Mesodermal cell (in vitro differentiated cells): ENCODE data around the gene MIEN1.
A peak's percentile ranks its signal among the peaks of the same experiment; 100 is the strongest.
"Not testable (repeated sequence)": the region's sequence is repeated elsewhere in the genome, so short reads cannot be mapped to it uniquely, and the experiment has no call there.

Experiments used
- H3K27ac ChIP-seq: 2 replicates; pipeline ENCODE4 v1.7.0; 2013; ENCODE audit warnings: mild to moderate bottlenecking, low read depth, low read length, moderate library complexity; ENCODE audit not compliant: severe bottlenecking
- H3K36me3 ChIP-seq: 2 replicates; pipeline ENCODE4 v1.7.1; 2013; ENCODE audit warnings: mild to moderate bottlenecking, low read length, moderate library complexity; ENCODE audit not compliant: control insufficient read depth, insufficient read depth
- H3K4me1 ChIP-seq: one replicate; pipeline ENCODE4 v1.7.1; 2013; ENCODE audit warnings: mild to moderate bottlenecking, low read length; ENCODE audit not compliant: insufficient read depth, control insufficient read depth, poor library complexity, severe bottlenecking
- H3K4me3 ChIP-seq: 2 replicates; pipeline ENCODE4 v1.7.0; 2013; ENCODE audit warnings: low read length, control low read depth, mild to moderate bottlenecking; ENCODE audit not compliant: insufficient read depth, poor library complexity, severe bottlenecking; ENCODE audit errors: extremely low read depth
- H3K9me3 ChIP-seq: 2 replicates; pipeline ENCODE4 v1.7.1; 2013; ENCODE audit warnings: mild to moderate bottlenecking, low read length, moderate library complexity; ENCODE audit not compliant: control insufficient read depth
- WGBS, 2 experiments: methylation state at CpG; one replicate each; pipeline ENCODE4 v1.1.5; 2013; ENCODE audit warnings: missing lambda C conversion rate in 2 of 2; ENCODE audit not compliant: insufficient coverage in 2 of 2; 5-methylcytosine and 5-hydroxymethylcytosine counted together

Gene MIEN1

DNA sequence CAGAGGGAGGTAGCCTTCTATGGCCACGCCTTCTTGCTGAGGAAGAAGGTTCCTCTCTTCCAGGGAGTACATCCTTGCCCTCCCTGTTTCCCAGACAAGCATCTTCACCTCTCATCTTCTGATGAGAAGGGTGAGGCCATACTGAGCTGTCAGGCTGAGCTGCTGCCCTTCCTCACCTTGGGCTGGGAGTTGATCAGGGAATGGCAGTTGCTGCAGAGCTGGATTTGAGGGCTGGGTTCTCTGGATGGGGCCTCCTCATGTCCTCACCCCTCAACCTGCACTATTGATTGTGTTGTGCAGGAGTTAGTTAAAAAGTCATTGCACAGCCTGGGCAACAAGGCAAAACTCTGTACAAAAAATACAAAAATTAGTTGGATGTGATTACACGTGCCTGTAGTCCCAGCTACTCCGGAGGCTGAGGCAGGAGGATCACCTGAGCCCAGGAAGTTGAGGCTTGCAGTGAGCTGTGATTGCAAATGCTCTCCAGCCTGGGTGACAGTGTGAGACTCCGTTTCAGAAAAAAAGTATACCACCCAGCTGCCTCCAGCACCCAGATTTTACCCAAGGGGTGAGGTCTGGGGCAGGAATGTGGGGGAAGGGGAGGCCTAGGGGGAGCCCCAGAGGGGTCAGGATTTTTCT is 28.4 kb downstream of the MIEN1 start:
- Histone ChIP-seq H3K4me1 (peaks cover 14% of the 10 kb centered on the region), H3K27ac (no peak overlapping the region), H3K9me3 (no peaks in the 10 kb centered on the region), H3K4me3 (peak overlapping the region; percentile 81), H3K36me3 (peaks cover 10% of the 10 kb centered on the region)
- 82 to 87% methylated on average over 3 of the region's 4 CpGs for WGBS, 2 experiments

DNA sequence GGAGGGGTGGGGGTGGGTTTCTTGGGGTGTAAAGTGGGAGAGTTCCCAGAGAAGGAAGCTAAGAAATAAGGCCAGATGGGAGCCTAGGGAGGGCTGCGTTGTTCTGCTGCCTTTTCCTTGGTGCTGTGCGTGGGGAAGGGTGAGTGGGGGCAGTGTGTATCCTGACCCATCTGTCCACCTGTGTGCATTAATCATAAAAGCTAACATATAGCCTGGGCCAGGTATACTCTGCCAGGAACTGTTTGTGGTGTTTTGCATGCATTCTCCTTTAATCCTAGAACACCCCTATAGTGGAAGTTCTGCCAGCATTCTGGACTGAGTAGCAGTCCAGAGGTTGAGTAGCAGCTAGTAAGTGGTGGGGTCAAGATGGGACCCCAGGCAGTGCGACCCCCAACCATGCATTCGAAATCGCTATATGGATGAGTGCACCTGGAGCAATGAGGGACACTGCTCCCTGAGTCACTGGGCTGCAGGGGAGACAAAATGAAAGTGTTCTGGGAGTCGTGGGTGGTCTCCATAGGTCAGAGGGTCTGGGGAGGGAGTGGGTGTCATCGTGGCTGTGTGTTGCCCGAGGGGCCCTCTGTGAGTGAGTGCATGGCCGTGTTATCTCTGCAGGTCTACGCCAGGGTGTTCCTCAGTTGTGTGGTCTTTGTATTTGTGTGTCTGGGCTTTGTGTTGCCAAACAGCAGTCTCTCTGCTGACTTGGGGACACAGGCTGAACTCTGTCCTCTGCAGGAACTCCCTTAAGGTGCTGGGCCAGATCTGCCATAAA is 29.1 kb downstream of the MIEN1 start:
- H3K4me1 ChIP-seq, result peaks cover 14% of the 10 kb centered on the region
- H3K9me3 ChIP-seq, result no peaks in the 10 kb centered on the region
- peaks cover 8% of the 10 kb centered on the region for H3K36me3 ChIP-seq
- WGBS, 2 experiments, result 15 to 16% methylated on average over 9 to 10 of the region's 10 CpGs
- peak overlapping the region; percentile 41 for H3K27ac ChIP-seq
- H3K4me3 ChIP-seq, result peak overlapping the region; percentile 81

DNA sequence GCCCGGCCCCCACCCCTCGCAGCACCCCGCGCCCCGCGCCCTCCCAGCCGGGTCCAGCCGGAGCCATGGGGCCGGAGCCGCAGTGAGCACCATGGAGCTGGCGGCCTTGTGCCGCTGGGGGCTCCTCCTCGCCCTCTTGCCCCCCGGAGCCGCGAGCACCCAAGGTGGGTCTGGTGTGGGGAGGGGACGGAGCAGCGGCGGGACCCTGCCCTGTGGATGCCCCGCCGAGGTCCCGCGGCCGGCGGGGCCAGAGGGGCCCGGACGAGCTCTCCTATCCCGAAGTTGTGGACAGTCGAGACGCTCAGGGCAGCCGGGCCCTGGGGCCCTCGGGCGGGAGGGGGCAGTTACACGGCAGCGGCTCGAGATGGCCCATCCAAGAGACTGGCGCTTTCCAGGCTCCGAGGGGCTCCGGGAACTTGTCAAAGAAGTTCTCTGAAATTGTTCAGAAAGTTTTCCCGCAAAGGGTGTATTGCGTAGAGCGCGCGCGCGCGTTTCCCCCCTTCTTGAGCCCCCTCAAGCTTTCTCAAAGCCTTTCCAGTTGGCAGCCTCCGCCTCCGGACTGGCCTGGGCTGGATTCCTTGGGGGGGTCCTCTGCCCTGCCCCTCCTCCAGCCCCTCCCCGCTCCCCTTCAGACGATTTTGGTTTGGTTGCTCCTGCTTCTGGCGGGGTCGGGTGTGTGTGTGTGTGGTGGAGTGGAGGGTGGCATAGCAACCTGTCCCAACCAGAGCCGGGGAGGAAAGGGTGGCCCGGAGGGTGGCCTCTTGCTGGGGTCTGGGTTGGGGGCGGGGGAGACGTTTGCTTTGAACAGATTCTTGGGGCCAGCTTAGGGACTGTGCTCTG is 30.0 kb downstream of the MIEN1 start:
- H3K4me3 ChIP-seq, result peak overlapping the region; percentile 81
- H3K27ac ChIP-seq, result peak overlapping the region; percentile 41
- WGBS, 2 experiments, result 0 to 1% methylated on average over 42 to 46 of the region's 57 CpGs
- H3K36me3 ChIP-seq, result peaks cover 5% of the 10 kb centered on the region
- H3K9me3 ChIP-seq, result no peaks in the 10 kb centered on the region
- H3K4me1 ChIP-seq, result peaks cover 21% of the 10 kb centered on the region

DNA sequence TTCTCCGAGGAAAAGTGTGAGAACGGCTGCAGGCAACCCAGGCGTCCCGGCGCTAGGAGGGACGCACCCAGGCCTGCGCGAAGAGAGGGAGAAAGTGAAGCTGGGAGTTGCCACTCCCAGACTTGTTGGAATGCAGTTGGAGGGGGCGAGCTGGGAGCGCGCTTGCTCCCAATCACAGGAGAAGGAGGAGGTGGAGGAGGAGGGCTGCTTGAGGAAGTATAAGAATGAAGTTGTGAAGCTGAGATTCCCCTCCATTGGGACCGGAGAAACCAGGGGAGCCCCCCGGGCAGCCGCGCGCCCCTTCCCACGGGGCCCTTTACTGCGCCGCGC is 30.5 kb downstream of the MIEN1 start, which contains the start of gene ERBB2:
Gene ERBB2, plus strand, starts transcription at position 247 of the 330 bp plus-strand sequence. CDS start 175 bp downstream, outside the sequence.
- Histone ChIP-seq H3K4me1 (peaks cover 27% of the 10 kb centered on the region), H3K27ac (peak within 1 kb of the TSS; percentile 41), H3K4me3 (peak within 1 kb of the TSS; percentile 81), H3K36me3 (peaks cover 5% of the 10 kb centered on the region), H3K9me3 (no peaks in the 10 kb centered on the region)
- WGBS, 2 experiments, result 0% methylated on average over 7 to 18 of the region's 20 CpGs

DNA sequence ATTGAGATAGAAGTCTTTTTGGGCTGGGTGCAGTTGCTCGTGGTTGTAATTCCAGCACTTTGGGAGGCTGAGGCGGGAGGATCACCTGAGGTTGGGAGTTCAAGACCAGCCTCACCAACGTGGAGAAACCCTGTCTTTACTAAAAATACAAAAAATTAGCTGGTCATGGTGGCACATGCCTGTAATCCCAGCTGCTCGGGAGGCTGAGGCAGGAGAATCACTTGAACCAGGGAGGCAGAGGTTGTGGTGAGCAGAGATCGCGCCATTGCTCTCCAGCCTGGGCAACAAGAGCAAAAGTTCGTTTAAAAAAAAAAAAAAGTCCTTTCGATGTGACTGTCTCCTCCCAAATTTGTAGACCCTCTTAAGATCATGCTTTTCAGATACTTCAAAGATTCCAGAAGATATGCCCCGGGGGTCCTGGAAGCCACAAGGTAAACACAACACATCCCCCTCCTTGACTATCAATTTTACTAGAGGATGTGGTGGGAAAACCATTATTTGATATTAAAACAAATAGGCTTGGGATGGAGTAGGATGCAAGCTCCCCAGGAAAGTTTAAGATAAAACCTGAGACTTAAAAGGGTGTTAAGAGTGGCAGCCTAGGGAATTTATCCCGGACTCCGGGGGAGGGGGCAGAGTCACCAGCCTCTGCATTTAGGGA is 31.0 kb downstream of the MIEN1 start:
- H3K4me1 ChIP-seq, result peaks cover 32% of the 10 kb centered on the region
- peak overlapping the region; percentile 81 for H3K4me3 ChIP-seq
- H3K27ac ChIP-seq, result peak overlapping the region; percentile 41
- H3K9me3 ChIP-seq, H3K36me3 ChIP-seq: not testable (repeated sequence)
- 49 to 54% methylated on average over 5 to 7 of the region's 11 CpGs for WGBS, 2 experiments

DNA sequence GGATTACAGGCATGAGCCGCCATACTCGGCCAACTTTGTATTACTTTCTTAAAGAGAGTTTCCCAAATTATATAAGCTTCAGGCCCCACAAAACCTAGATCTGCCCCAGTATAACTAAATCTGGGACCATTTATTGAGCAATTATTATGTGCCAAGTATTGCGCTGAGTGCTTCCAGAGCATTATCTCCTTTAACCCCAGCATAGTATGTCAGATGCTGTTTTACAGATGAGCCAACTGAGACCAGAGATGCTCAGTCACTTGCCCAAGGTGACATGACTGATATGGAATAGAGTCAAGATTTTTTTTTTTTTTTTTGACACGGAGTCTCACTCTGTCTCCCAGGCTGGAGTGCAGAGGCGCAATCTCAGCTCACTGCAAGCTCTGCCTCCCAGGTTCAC is 32.4 kb downstream of the MIEN1 start:
- 88 to 95% methylated on average over 3 of the region's 5 CpGs for WGBS, 2 experiments
- no peak overlapping the region for H3K27ac ChIP-seq
- no peaks in the 10 kb centered on the region for H3K36me3 ChIP-seq
- H3K9me3 ChIP-seq, result no peaks in the 10 kb centered on the region
- peaks cover 32% of the 10 kb centered on the region for H3K4me1 ChIP-seq
- H3K4me3 ChIP-seq, result no peak overlapping the region

DNA sequence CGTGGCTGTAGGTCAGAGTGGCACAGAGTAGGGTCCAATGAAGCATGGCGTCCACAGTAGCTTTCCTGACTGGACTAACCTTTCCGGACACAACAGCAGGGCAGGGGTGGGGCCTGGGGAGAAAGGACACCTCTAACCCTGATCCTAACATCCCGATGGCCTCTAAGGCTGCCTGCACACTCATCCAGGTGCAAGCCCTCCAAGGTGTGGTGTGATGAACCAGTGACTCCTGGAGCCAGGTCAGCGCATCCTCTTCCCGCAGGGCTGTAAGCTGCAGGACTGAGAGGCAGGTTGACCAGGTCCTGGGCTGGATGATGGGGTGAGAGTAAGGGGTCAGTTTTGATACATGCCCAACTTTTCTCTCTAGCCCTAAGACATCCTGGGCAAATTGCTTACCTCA is 33.6 kb downstream of the MIEN1 start:
- H3K27ac ChIP-seq, result no peak overlapping the region
- no peaks in the 10 kb centered on the region for H3K36me3 ChIP-seq
- 66 to 75% methylated on average over 2 to 3 of the region's 6 CpGs for WGBS, 2 experiments
- no peak overlapping the region for H3K4me3 ChIP-seq
- H3K9me3 ChIP-seq, result no peaks in the 10 kb centered on the region
- H3K4me1 ChIP-seq, result peaks cover 32% of the 10 kb centered on the region

DNA sequence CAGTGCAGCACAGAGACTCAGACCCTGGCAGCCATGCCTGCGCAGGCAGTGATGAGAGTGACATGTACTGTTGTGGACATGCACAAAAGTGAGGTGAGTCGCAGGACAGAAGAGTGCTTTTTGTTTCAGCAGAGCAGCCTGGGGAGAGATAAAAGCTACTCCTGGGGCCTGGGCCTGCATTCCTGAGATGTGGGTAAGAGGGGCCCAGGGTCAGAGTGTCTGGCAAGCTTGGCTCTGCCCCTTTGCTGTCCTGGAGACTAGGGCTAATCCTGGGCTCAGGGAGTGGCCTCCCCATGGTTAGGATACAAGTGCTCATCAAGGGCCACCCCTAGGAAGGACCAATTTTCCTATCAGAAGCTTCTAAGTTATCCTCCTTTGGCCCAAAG is 35.2 kb downstream of the MIEN1 start:
- Histone ChIP-seq H3K4me3 (no peak overlapping the region), H3K9me3 (no peaks in the 10 kb centered on the region), H3K27ac (peak overlapping the region; percentile 89), H3K36me3 (no peaks in the 10 kb centered on the region), H3K4me1 (peaks cover 23% of the 10 kb centered on the region)
- 57 to 82% methylated on average over 2 of the region's 2 CpGs for WGBS, 2 experiments

DNA sequence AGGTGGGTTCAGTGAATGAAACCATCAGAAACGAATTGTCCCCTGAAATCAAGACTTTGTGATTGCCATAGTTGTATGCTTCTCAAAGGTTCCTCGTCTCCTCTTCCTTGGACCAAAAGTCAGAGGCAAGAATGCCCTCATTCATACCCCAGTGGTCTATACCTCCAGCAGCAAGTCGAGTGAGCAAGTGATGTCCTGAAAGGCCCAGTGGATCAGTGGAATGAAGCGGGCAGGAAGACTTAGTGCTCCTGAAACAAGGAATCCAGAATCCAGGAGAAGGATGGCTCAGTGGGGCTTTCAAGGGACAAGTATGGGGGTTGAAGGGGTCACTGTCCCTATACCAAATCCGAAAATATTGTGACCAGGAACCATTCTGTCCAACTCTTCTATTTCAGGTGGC is 35.7 kb downstream of the MIEN1 start:
- 87 to 100% methylated on average over 3 to 5 of the region's 5 CpGs for WGBS, 2 experiments

DNA sequence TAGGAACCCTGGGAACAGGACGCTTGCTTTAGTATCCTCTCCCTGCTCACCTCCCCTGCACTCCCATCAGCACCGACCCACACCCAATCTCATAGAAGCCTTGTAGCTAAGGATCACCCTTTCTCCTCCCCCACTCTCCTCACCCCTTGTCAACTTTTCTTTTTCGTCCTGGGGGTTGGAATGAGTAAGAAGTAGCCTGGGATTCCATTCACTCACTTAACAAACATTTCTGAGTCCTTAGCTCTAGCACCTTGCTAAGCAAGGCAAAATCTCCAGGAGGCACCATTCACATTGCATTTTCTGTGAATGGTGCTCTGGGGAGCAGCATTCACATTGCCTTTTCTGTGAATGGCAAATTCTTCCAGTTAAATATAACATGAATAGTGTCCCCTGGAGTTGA is 41.4 kb downstream of the MIEN1 start:
- 50% methylated on average over 1 of the region's 3 CpGs; no CpG with 5 or more reads in 1 of the 2 experiments for WGBS, 2 experiments
- Histone ChIP-seq H3K36me3 (no peaks in the 10 kb centered on the region), H3K27ac (no peak overlapping the region), H3K4me3 (peak overlapping the region; percentile 48), H3K4me1 (peaks cover 10% of the 10 kb centered on the region), H3K9me3 (peaks cover 3% of the 10 kb centered on the region)

More for the DNA sequence above, 35.7 kb downstream of the MIEN1 start:
- peak overlapping the region; percentile 89 for H3K27ac ChIP-seq
- H3K36me3 ChIP-seq, result no peaks in the 10 kb centered on the region
- no peak overlapping the region for H3K4me3 ChIP-seq
- peaks cover 22% of the 10 kb centered on the region for H3K4me1 ChIP-seq
- H3K9me3 ChIP-seq, result no peaks in the 10 kb centered on the region
